Measurements from ENCODE around the gene PCGF1. TPM values are rescaled to one million over a fixed set of nuclear protein-coding genes. Genes with fewer than 3 reads are reported as not detected.
A peak's percentile ranks its signal among the peaks of the same experiment; 100 is the strongest.

Gene PCGF1
- total and polyA plus RNA-seq, 2 of the 4 experiments (the other 2 are of a cell fraction) = 23.4 to 31.4 TPM

GRCh38 chr2:74507926-74508520 is 528 bp upstream of the PCGF1 start:
- Histone ChIP-seq H3K4me1 (ENCODE audit: control insufficient read depth, insufficient read depth, low read length) (peaks cover 15% of the 10 kb centered on the region), H3K4me2 (ENCODE audit: low read depth, low read length) (peak overlapping the region; percentile 60), H3K27me3 (ENCODE audit: control insufficient read depth, insufficient read depth, low read length) (peaks cover 24% of the 10 kb centered on the region), H3K9me1 (ENCODE audit: insufficient read depth, low read length) (peaks cover 9% of the 10 kb centered on the region), H3K9ac (ENCODE audit: low read depth, low read length) (peak overlapping the region; percentile 36), H4K5ac (ENCODE audit: low read depth, low read length) (peak overlapping the region; percentile 71), H3K27ac (ENCODE audit: insufficient read depth, low read length) (peak overlapping the region; percentile 10), H2BK20ac (ENCODE audit: low read depth, low read length) (no peak overlapping the region), H2BK120ac (ENCODE audit: low read depth, low read length) (0 out of 2 replicates have a peak overlapping the region, but pooled peaks have one; percentile 4), H3K36me3 (ENCODE audit: control insufficient read depth, insufficient read depth, low read length) (peaks cover 16% of the 10 kb centered on the region), H3K9me3 (ENCODE audit: control insufficient read depth, insufficient read depth, low read length) (0 out of 2 replicates have a peak, but pooled peaks cover 2% of the 10 kb centered on the region), H2AK9ac (replicated peaks; ENCODE audit: low read depth, low read length, poor library complexity) (peak overlapping the region; percentile 81), H3K4ac (ENCODE audit: low read depth, low read length) (peak overlapping the region; percentile 70), H2BK5ac (ENCODE audit: low read depth, low read length, poor library complexity, severe bottlenecking) (peak overlapping the region; percentile 6), H2AFZ (replicated peaks; ENCODE audit: low read length, poor library complexity) (peak overlapping the region; percentile 100), H3K14ac (replicated peaks; ENCODE audit: low read depth, low read length) (peak overlapping the region; percentile 21; the same call in 1 of the 2 replicates), H4K91ac (ENCODE audit: insufficient read depth, low read depth, low read length) (peak overlapping the region; percentile 29), H2BK15ac (ENCODE audit: low read depth, low read length) (no peak overlapping the region), H3K4me3 (ENCODE audit: insufficient read depth, low read depth, low read length) (peak overlapping the region; percentile 75), H3K23ac (ENCODE audit: low read depth, low read length) (peak overlapping the region; percentile 33; the same call in 1 of the 2 replicates), H3K18ac (ENCODE audit: low read depth, low read length) (peak overlapping the region; percentile 1; the same call in 1 of the 2 replicates), H4K8ac (ENCODE audit: low read depth in 2 of 2, low read length in 2 of 2) (peak overlapping the region; percentile 91 to 94), H3K79me1 (ENCODE audit: low read depth in 1 of 2, low read length in 2 of 2) (peaks cover 12 to 33% of the 10 kb centered on the region in 2 experiments), H4K20me1 (ENCODE audit: insufficient read depth, low read length) (no peaks in the 10 kb centered on the region), H2AK5ac (ENCODE audit: low read depth, low read length) (peak overlapping the region; percentile 14; the same call in 1 of the 2 replicates), H3K56ac (ENCODE audit: extremely low read depth, insufficient read depth, low read length) (peak overlapping the region; percentile 49; the same call in 1 of the 2 replicates)
- ATAC-seq (ENCODE audit: low read depth) (peak; percentile 3), DNase-seq (peak; percentile 38)
- 8% methylated on average over 10 of the region's 38 CpGs; no CpG with 5 or more reads in 1 of the 2 experiments for WGBS, 2 experiments (ENCODE audit: extremely low coverage in 2 of 2, insufficient read length in 1 of 2)
- ChIA-PET CTCF (interaction anchor here (0.8 kb wide), 1 partner anchor 79 kb away, joined by 3 read pairs; no protein-coding TSS in a partner anchor), POLR2A (ENCODE audit: unreplicated experiment) (no interaction called here)
- intact Hi-C loops (cut with micrococcal nuclease) (loop anchor here (2.0 kb wide), 1 partner anchor 47 kb away; the partner anchor contains the start of gene DOK1), dilution Hi-C loops (cut with HindIII; ENCODE audit: low sequenced_read_pairs, unreplicated experiment) (no loop called here), in situ Hi-C loops (cut with MboI; ENCODE audit: low sequenced_read_pairs) (no loop called here)
- BruUV-seq (replicated peaks) = no TSS peak
- TF ChIP-seq SMC3 (IDR thresholded peaks at IDR 0.05; ENCODE audit: low read depth, low read length) (no peak), RFX5 (IDR thresholded peaks at IDR 0.05; ENCODE audit: low read depth, low read length) (no peak), POLR2A (IDR thresholded peaks at IDR 0.05; ENCODE audit: low read depth, low read length) (no peak), RAD21 (IDR thresholded peaks at IDR 0.05; ENCODE audit: low read length) (no peak), CEBPB (IDR thresholded peaks at IDR 0.05; ENCODE audit: low read depth, low read length) (no peak), USF2 (IDR thresholded peaks at IDR 0.05; ENCODE audit: low read depth, low read length) (no peak), CHD1 (IDR thresholded peaks at IDR 0.05; ENCODE audit: low read depth, low read length) (no peak)
